Mucosa of descending colon (tissue), 3 donors: ENCODE measurements around the gene FLNB. TPM values are rescaled to one million over a fixed set of nuclear protein-coding genes. Genes with fewer than 3 reads are reported as not detected.
"Not testable (repeated sequence)": the region's sequence is repeated elsewhere in the genome, so short reads cannot be mapped to it uniquely, and the experiment has no call there.

Source experiments
- ATAC-seq: fragments of 200-7000 bp; cut with Tn5 transposase; one replicate; pipeline ENCODE4 v1.9.1; 2020; ENCODE audit warnings: mild to moderate bottlenecking, moderate library complexity
- DNase-seq, 3 donors: peaks; one replicate each; pipeline ENCODE4 v3.0.0-alpha.2; 2020
- H3K36me3 ChIP-seq: fragments of 200-600 bp; one replicate; pipeline ENCODE4 v1.8.0; 2021; ENCODE audit warnings: low read depth, mild to moderate bottlenecking
- H3K4me1 ChIP-seq: fragments of 200-600 bp; one replicate; pipeline ENCODE4 v1.8.0; 2021; ENCODE audit warnings: low read depth, mild to moderate bottlenecking
- H3K4me3 ChIP-seq: fragments of 200-600 bp; one replicate; pipeline ENCODE4 v1.8.0; 2021; ENCODE audit warnings: mild to moderate bottlenecking
- H3K9me3 ChIP-seq: fragments of 200-600 bp; one replicate; pipeline ENCODE4 v1.8.0; 2021; ENCODE audit warnings: mild to moderate bottlenecking
- CTCF ChIP-seq: fragments of 200-600 bp; IDR thresholded peaks from one replicate; pipeline ENCODE4 v1.8.0; 2022; ENCODE audit warnings: antibody characterized with exemption, mild to moderate bottlenecking
- intact Hi-C, 2 donors: fragments of 100-400 bp; cut with DNase I in 1 of 2; cut with micrococcal nuclease in 1 of 2; formaldehyde crosslinking; loops; one replicate each; pipeline versions ENCODE4 v1.11.0 to v1.11.1; 2022; cut with DNase I, micrococcal nuclease
- total RNA-seq, 3 donors: library from RNA; stranded (reverse); fragmentation: NEBNext Ultra II Directional in 2 of 3; extraction: Animal tissue kit (Norgen Biotek cat#: 25700) in 2 of 3; gene quantifications; one replicate each; pipeline versions ENCODE4 v1.2.1 to v1.2.4, GENCODE V29; 2021 to 2023
- donor health status: DM: no; HTN: no; CAD: no; lungs with moderate emphysema.
- donor health status: DM: no; HTN: no; CAD: no.
- donor health status: DM: no; HTN: yes; CAD: no.

FLNB gene
- total RNA-seq, 3 donors from 2014 or later: 256 to 555 (median 357) TPM

- H3K9me3 ChIP-seq: no peaks in the 10 kb centered on the region
- ATAC-seq (no peak), DNase-seq (no peak)
- intact Hi-C loops: no loop called here
- no peaks in the 10 kb centered on the region for H3K36me3 ChIP-seq
- peaks cover 36% of the 10 kb centered on the region for H3K4me1 ChIP-seq
- TF ChIP-seq CTCF: no peak
- no peak overlapping the region for H3K4me3 ChIP-seq
Observed at GRCh38 chr3:58048301-58048700, 40.1 kb downstream of the FLNB start.

- H3K9me3 ChIP-seq: no peaks in the 10 kb centered on the region
- DNase-seq (peak in 1 of 3 donors; percentile 32), ATAC-seq (peak; percentile 43)
- no peak for TF ChIP-seq CTCF
- no peaks in the 10 kb centered on the region for H3K36me3 ChIP-seq
- H3K4me1 ChIP-seq: peaks cover 36% of the 10 kb centered on the region
- H3K4me3 ChIP-seq: no peak overlapping the region
- intact Hi-C loops: no loop called here
Observed at GRCh38 chr3:58049143-58049785, 41.0 kb downstream of the FLNB start.

- Histone ChIP-seq H3K9me3 (no peaks in the 10 kb centered on the region), H3K4me3 (no peak overlapping the region), H3K4me1 (peaks cover 36% of the 10 kb centered on the region), H3K36me3 (no peaks in the 10 kb centered on the region)
- ATAC-seq: no peak
- TF ChIP-seq CTCF: no peak
- no peak for DNase-seq
- intact Hi-C loops: no loop called here
Observed at GRCh38 chr3:58051196-58051595, 43.0 kb downstream of the FLNB start.

GRCh38 chr3:58051658-58052261 is 43.5 kb downstream of the FLNB start:
- intact Hi-C loops, DNase-seq, H3K4me3 ChIP-seq, H3K36me3 ChIP-seq, H3K9me3 ChIP-seq: not testable (repeated sequence)
- ATAC-seq: peak; percentile 9
- peaks cover 36% of the 10 kb centered on the region for H3K4me1 ChIP-seq

- Histone ChIP-seq H3K9me3 (no peaks in the 10 kb centered on the region), H3K4me1 (peaks cover 36% of the 10 kb centered on the region), H3K36me3 (no peaks in the 10 kb centered on the region), H3K4me3 (no peak overlapping the region)
- intact Hi-C loops: no loop called here
- no peak for TF ChIP-seq CTCF
- ATAC-seq (peak; percentile 85), DNase-seq (peak; percentile 59 to 73 (median 69))
Observed at GRCh38 chr3:58052373-58053273, 44.4 kb downstream of the FLNB start.

GRCh38 chr3:58054652-58055051 is 46.4 kb downstream of the FLNB start:
- ATAC-seq: no peak
- Histone ChIP-seq H3K36me3 (no peaks in the 10 kb centered on the region), H3K4me1 (peaks cover 39% of the 10 kb centered on the region), H3K9me3 (no peaks in the 10 kb centered on the region), H3K4me3 (no peak overlapping the region)
- no peak for DNase-seq
- no peak for TF ChIP-seq CTCF
- intact Hi-C loops: no loop called here
